ENCODE results near the gene EFTUD2. TPM values are rescaled to one million over a fixed set of nuclear protein-coding genes. Genes with fewer than 3 reads are reported as not detected.

The EFTUD2 gene
- total and polyA plus RNA-seq, 2 experiments from 2014 or later, result 65.2 to 87.0 TPM

DNA sequence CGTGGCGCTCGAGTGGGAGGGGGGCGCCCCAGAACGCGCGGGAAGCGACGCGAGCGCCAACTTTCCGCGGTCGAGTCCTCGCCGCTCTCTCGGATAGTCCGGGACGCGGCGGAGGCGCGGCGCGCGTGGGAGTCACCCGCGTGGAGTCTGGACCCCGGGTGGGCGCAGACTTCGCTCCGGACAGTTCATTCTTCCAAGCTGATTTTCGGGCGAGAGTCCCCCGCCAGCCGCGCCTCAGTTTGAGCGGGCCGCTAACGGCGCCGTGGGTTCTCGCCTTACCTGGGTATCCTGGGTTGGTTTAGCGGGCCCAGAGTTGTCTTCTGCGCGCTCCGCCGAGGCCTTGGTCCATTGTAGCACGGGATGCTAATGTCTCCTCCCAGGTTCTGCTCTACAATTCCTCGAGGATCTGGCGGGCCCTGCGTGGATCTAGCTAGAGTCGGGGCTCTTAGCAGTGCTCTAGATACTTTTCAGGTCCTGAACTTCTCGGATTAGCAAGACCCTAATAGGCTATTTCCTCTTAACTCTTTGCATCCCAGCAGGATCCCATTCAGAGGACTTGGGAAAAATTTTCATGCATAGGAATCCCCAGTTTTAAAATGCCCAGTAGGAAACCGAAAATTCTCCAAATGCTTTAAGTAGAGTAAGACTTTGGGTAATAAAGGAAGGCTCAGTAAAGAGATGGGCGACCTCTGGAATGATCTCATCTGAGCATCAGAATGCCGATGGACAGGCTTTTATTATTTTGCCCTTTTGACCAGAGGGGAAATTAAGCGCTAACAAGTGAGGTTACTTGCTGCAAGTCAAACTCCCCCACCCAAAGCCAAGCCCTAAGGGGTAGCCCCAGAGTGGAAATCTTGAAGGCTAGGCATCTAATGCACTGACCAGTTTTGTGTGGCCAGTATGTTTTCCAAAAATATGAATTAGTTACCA lies 68.6 kb downstream of the EFTUD2 start:
- Histone ChIP-seq H3K9me2 (replicated peaks; ENCODE audit: insufficient read depth) (no peaks in the 10 kb centered on the region), H3K79me2 (peaks cover 36% of the 10 kb centered on the region), H3K36me3 (replicated peaks; ENCODE audit: insufficient read depth, low read depth) (no peaks in the 10 kb centered on the region), H3K9me3 (ENCODE audit: low read depth) (no peaks in the 10 kb centered on the region), H2AFZ (peak overlapping the region; percentile 91), H3K4me1 (ENCODE audit: insufficient read depth) (peaks cover 6% of the 10 kb centered on the region), H3K27ac (peak overlapping the region; percentile 70), H3K4me2 (peak overlapping the region; percentile 95), H4K20me1 (ENCODE audit: insufficient read depth, poor library complexity, severe bottlenecking) (peaks cover 12% of the 10 kb centered on the region), H3K27me3 (peaks cover 12% of the 10 kb centered on the region), H3K4me3 (peak overlapping the region; percentile 56)
- TF ChIP-seq EZH2 (IDR thresholded peaks at IDR 0.05; ENCODE audit: borderline replicate concordance) (no peak), EZH2phosphoT487 (IDR thresholded peaks at IDR 0.05; ENCODE audit: low read depth, severe bottlenecking, unreplicated experiment) (no peak)
- TF ChIP-seq, protein P1, sequence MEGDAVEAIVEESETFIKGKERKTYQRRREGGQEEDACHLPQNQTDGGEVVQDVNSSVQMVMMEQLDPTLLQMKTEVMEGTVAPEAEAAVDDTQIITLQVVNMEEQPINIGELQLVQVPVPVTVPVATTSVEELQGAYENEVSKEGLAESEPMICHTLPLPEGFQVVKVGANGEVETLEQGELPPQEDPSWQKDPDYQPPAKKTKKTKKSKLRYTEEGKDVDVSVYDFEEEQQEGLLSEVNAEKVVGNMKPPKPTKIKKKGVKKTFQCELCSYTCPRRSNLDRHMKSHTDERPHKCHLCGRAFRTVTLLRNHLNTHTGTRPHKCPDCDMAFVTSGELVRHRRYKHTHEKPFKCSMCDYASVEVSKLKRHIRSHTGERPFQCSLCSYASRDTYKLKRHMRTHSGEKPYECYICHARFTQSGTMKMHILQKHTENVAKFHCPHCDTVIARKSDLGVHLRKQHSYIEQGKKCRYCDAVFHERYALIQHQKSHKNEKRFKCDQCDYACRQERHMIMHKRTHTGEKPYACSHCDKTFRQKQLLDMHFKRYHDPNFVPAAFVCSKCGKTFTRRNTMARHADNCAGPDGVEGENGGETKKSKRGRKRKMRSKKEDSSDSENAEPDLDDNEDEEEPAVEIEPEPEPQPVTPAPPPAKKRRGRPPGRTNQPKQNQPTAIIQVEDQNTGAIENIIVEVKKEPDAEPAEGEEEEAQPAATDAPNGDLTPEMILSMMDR (IDR thresholded peaks at IDR 0.05; ENCODE audit: poor library complexity), result no peak
- DNase-seq (ENCODE audit: low spot score), result peak; percentile 44
- 6% methylated on average over 30 of the region's 58 CpGs for WGBS (ENCODE audit: low lambda C conversion rate, missing lambda C conversion rate)

DNA sequence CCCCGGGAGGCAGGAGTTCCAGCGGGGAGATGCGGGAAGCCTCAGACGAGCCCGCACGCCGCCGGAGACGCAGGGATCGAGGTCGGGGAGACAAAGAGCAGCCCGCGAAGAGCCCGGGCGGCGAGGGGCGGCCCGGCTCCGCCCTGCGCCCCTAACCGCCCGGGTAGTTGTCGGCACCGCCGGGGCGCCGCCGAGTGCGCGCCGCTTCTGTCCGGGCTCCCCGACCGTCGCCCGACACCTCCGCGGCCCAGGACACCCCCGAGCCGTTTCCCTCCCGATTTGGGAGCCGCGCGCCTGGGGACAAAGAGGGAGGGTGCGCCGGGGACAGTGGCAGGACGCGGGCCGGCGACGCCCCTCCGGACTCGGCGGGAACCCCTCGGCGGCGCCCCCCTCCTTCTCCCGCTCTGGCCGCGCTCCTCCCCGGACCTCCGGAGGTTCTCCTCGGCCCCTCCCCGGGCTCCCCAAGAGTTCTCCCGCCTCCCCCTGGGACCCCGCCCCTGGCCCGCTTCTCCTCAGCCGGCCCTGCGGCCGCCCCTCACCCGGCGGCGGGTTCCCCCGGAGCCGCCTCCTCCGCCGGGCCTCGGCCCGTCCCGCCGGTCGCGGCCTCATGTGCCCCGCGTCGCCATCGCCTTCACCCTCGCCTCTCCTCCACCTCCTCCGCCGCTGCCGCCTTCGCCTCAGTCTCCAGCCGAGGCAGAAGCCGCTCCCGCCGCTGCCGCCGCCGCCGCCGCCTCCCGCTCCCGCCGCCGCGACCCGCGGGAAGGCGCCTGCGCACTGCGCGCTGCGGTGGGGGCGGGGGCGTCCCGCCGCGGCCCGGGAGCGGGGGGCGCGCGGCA lies 69.5 kb downstream of the EFTUD2 start, which contains the start of gene GJC1:
Gene GJC1 (minus strand): TSS at position 765 of the 836 bp plus-strand sequence. CDS start 24,470 bp downstream, outside the sequence.
- H3K4me3 ChIP-seq, result peak within 1 kb of the TSS; percentile 56
- peaks cover 6% of the 10 kb centered on the region for H3K4me1 ChIP-seq (ENCODE audit: insufficient read depth)
- H3K4me2 ChIP-seq, result peak within 1 kb of the TSS; percentile 95
- peaks cover 12% of the 10 kb centered on the region for H4K20me1 ChIP-seq (ENCODE audit: insufficient read depth, poor library complexity, severe bottlenecking)
- H3K9me2 ChIP-seq (replicated peaks; ENCODE audit: insufficient read depth), result no peaks in the 10 kb centered on the region
- H2AFZ ChIP-seq, result peak within 1 kb of the TSS; percentile 91
- peak; percentile 69 for DNase-seq (ENCODE audit: low spot score)
- 1% methylated on average over 60 of the region's 123 CpGs for WGBS (ENCODE audit: low lambda C conversion rate, missing lambda C conversion rate)
- H3K36me3 ChIP-seq (replicated peaks; ENCODE audit: insufficient read depth, low read depth), result no peaks in the 10 kb centered on the region
- no peaks in the 10 kb centered on the region for H3K9me3 ChIP-seq (ENCODE audit: low read depth)
- peaks cover 45% of the 10 kb centered on the region for H3K79me2 ChIP-seq
- H3K27me3 ChIP-seq, result peaks cover 12% of the 10 kb centered on the region
- peak within 1 kb of the TSS; percentile 78 for H3K27ac ChIP-seq
- TF ChIP-seq EZH2 (IDR thresholded peaks at IDR 0.05; ENCODE audit: borderline replicate concordance) (no peak), EZH2phosphoT487 (IDR thresholded peaks at IDR 0.05; ENCODE audit: low read depth, severe bottlenecking, unreplicated experiment) (no peak)
- TF ChIP-seq, protein P1 (IDR thresholded peaks at IDR 0.05; ENCODE audit: poor library complexity), result no peak

DNA sequence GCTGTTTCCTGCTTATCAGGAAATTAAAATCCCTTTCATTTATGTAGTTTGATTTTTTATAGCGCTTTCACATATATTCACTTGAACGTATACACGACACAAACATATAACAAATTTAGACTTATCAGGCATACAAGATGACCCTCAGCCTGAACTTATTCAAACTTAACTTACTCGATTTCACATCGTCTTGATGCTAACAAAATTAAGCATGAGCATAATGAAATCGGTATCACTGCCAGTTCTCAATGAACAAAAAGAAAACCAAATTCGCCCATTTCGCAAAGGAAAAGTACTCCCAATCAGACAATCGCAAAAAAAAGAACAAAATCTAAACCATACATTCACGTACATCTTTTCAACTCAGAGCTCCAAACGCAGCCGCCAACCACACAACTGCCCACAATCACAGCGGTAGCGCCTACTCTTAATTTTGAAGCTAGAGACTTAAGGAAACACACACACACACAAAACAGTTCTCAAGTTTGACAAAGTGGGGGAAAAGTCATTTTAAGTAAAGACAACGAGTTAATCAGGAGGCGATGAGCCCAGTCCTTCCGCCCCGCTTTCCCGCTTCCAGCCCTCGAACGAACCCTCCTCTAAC lies 70.2 kb downstream of the EFTUD2 start:
- no peaks in the 10 kb centered on the region for H3K36me3 ChIP-seq (replicated peaks; ENCODE audit: insufficient read depth, low read depth)
- no peaks in the 10 kb centered on the region for H3K9me3 ChIP-seq (ENCODE audit: low read depth)
- H3K27me3 ChIP-seq, result peaks cover 12% of the 10 kb centered on the region
- H3K79me2 ChIP-seq, result peaks cover 52% of the 10 kb centered on the region
- TF ChIP-seq EZH2phosphoT487 (IDR thresholded peaks at IDR 0.05; ENCODE audit: low read depth, severe bottlenecking, unreplicated experiment) (no peak), EZH2 (IDR thresholded peaks at IDR 0.05; ENCODE audit: borderline replicate concordance) (no peak)
- TF ChIP-seq, protein P1 (IDR thresholded peaks at IDR 0.05; ENCODE audit: poor library complexity), result no peak
- H4K20me1 ChIP-seq (ENCODE audit: insufficient read depth, poor library complexity, severe bottlenecking), result peaks cover 12% of the 10 kb centered on the region
- peak overlapping the region; percentile 56 for H3K4me3 ChIP-seq
- WGBS (ENCODE audit: low lambda C conversion rate, missing lambda C conversion rate), result under 1% methylated on average over 21 of the region's 21 CpGs
- peak overlapping the region; percentile 78 for H3K27ac ChIP-seq
- H3K9me2 ChIP-seq (replicated peaks; ENCODE audit: insufficient read depth), result no peaks in the 10 kb centered on the region
- H2AFZ ChIP-seq, result peak overlapping the region; percentile 87
- DNase-seq (ENCODE audit: low spot score), result no peak
- H3K4me1 ChIP-seq (ENCODE audit: insufficient read depth), result peaks cover 6% of the 10 kb centered on the region
- peak overlapping the region; percentile 95 for H3K4me2 ChIP-seq

Measured in hepatocyte (in vitro differentiated cells).